Kasumi-1 (cell line): Measurements from ENCODE around the gene AVEN.

ENCODE experiments used
- DNase-seq, 2 experiments: peaks; one replicate each; lab custom pipeline; 2025; lab: John Stamatoyannopoulos, UW

The AVEN gene

GRCh38 chr15:33913459-33913858, 125.5 kb downstream of the AVEN start:
- DNase-seq, result no peak

- no peak for DNase-seq
Measured at GRCh38 chr15:33912326-33912725, 126.7 kb downstream of the AVEN start.

GRCh38 chr15:33910741-33911140, 128.3 kb downstream of the AVEN start:
- DNase-seq, result no peak

- no peak for DNase-seq
Measured at GRCh38 chr15:33908406-33908805, 130.6 kb downstream of the AVEN start.

GRCh38 chr15:33907326-33907725, 131.7 kb downstream of the AVEN start:
- DNase-seq, result no peak

- no peak for DNase-seq
Measured at GRCh38 chr15:33903661-33904060, 135.3 kb downstream of the AVEN start.

- DNase-seq, result no peak
Measured at GRCh38 chr15:33902043-33902442, 137.0 kb downstream of the AVEN start.

- DNase-seq, result no peak
Measured at GRCh38 chr15:33894193-33894592, 144.8 kb downstream of the AVEN start.

GRCh38 chr15:33888176-33888575, 150.8 kb downstream of the AVEN start:
- no peak for DNase-seq

- no peak for DNase-seq
Measured at GRCh38 chr15:33882921-33883320, 156.1 kb downstream of the AVEN start.

GRCh38 chr15:33874156-33874555, 164.8 kb downstream of the AVEN start:
- DNase-seq, result no peak

- DNase-seq, result no peak
Measured at GRCh38 chr15:33872416-33873106, 166.4 kb downstream of the AVEN start.

- DNase-seq, result no peak
Measured at GRCh38 chr15:33871980-33872379, 167.0 kb downstream of the AVEN start.

GRCh38 chr15:33866101-33866737, 172.8 kb downstream of the AVEN start:
- DNase-seq, result no peak

GRCh38 chr15:33865416-33865815, 173.6 kb downstream of the AVEN start:
- no peak for DNase-seq

GRCh38 chr15:33864360-33865075, 174.5 kb downstream of the AVEN start:
- no peak for DNase-seq

GRCh38 chr15:33860754-33861153, 178.2 kb downstream of the AVEN start:
- DNase-seq, result no peak

GRCh38 chr15:33859992-33860545, 178.9 kb downstream of the AVEN start:
- no peak for DNase-seq

GRCh38 chr15:33858836-33859235, 180.2 kb downstream of the AVEN start:
- DNase-seq, result no peak

GRCh38 chr15:33857726-33858125, 181.3 kb downstream of the AVEN start:
- DNase-seq, result no peak

GRCh38 chr15:33852570-33852969, 186.4 kb downstream of the AVEN start:
- DNase-seq, result no peak

- DNase-seq, result no peak
Measured at GRCh38 chr15:33852094-33852493, 186.9 kb downstream of the AVEN start.

GRCh38 chr15:33851079-33851478, 187.9 kb downstream of the AVEN start:
- no peak for DNase-seq
